ENCODE results near the gene TTLL12. TPM values are rescaled to one million over a fixed set of nuclear protein-coding genes. Genes with fewer than 3 reads are reported as not detected.

The TTLL12 gene
- total RNA-seq, 4 donors from 2014 or later, result 38.5 to 50.4 (median 41.9) TPM

- WGBS, 2 donors, result 85 to 89% methylated on average over 17 to 22 of the region's 22 CpGs
- H3K27ac ChIP-seq, result no peak overlapping the region
Measured at GRCh38 chr22:43209971-43210370, 23.0 kb upstream of the TTLL12 start.

GRCh38 chr22:43209523-43209890 lies 22.6 kb upstream of the TTLL12 start:
- Histone ChIP-seq H3K36me3 (peaks cover 0 to 16% (median 0%) of the 10 kb centered on the region in 3 donors), H3K27me3 (no peaks in the 10 kb centered on the region), H3K27ac (no peak overlapping the region), H3K9me3 (no peaks in the 10 kb centered on the region), H3K4me1 (peaks cover 0 to 10% (median 3%) of the 10 kb centered on the region in 4 donors), H3K4me3 (no peak overlapping the region)
- no peak for TF ChIP-seq CTCF (IDR thresholded peaks at IDR 0.05)
- no peak for TF ChIP-seq EP300 (IDR thresholded peaks at IDR 0.05)
- TF ChIP-seq POLR2A (IDR thresholded peaks at IDR 0.05), result no peak
- WGBS, 2 donors, result 78 to 79% methylated on average over 15 of the region's 15 CpGs
- no peak for DNase-seq (ENCODE audit: low spot score in 2 of 2)

More at GRCh38 chr22:43209971-43210370, 23.0 kb upstream of the TTLL12 start:
- no peak for DNase-seq (ENCODE audit: low spot score in 2 of 2)
- no peak for TF ChIP-seq EP300 (IDR thresholded peaks at IDR 0.05)
- no peaks in the 10 kb centered on the region for H3K9me3 ChIP-seq
- H3K36me3 ChIP-seq, result peaks cover 0 to 16% (median 0%) of the 10 kb centered on the region in 3 donors
- no peaks in the 10 kb centered on the region for H3K27me3 ChIP-seq
- no peak overlapping the region for H3K4me3 ChIP-seq
- H3K4me1 ChIP-seq, result peaks cover 0 to 10% (median 3%) of the 10 kb centered on the region in 4 donors

- 88 to 90% methylated on average over 22 to 24 of the region's 26 CpGs for WGBS, 2 donors
- TF ChIP-seq CTCF (IDR thresholded peaks at IDR 0.05), result no peak
- no peak for TF ChIP-seq POLR2A (IDR thresholded peaks at IDR 0.05)
- TF ChIP-seq EP300 (IDR thresholded peaks at IDR 0.05), result no peak
- Histone ChIP-seq H3K4me3 (no peak overlapping the region), H3K27me3 (no peaks in the 10 kb centered on the region), H3K27ac (no peak overlapping the region), H3K4me1 (peaks cover 0 to 10% (median 3%) of the 10 kb centered on the region in 4 donors), H3K36me3 (peaks cover 0 to 18% (median 0%) of the 10 kb centered on the region in 3 donors), H3K9me3 (no peaks in the 10 kb centered on the region)
- DNase-seq (ENCODE audit: low spot score in 2 of 2), result no peak
Measured at GRCh38 chr22:43208703-43209522, 22.0 kb upstream of the TTLL12 start.

- H3K27me3 ChIP-seq, result no peaks in the 10 kb centered on the region
- no peak overlapping the region for H3K4me3 ChIP-seq
- peaks cover 0 to 2% (median under 1%) of the 10 kb centered on the region in 4 donors for H3K4me1 ChIP-seq
- H3K36me3 ChIP-seq, result peaks cover 0 to 26% (median 0%) of the 10 kb centered on the region in 3 donors
- no peaks in the 10 kb centered on the region for H3K9me3 ChIP-seq
- H3K27ac ChIP-seq, result no peak overlapping the region
- TF ChIP-seq EP300 (IDR thresholded peaks at IDR 0.05), result no peak
- TF ChIP-seq CTCF (IDR thresholded peaks at IDR 0.05), result no peak
- DNase-seq (ENCODE audit: low spot score in 2 of 2), result no peak
- WGBS, 2 donors, result 81 to 88% methylated on average over 15 to 25 of the region's 26 CpGs
Measured at GRCh38 chr22:43207849-43208702, 21.1 kb upstream of the TTLL12 start.

- no peaks in the 10 kb centered on the region for H3K9me3 ChIP-seq
- DNase-seq (ENCODE audit: low spot score in 2 of 2), result no peak
- no peaks in the 10 kb centered on the region for H3K4me1 ChIP-seq
- peaks cover 0 to 26% (median 0%) of the 10 kb centered on the region in 3 donors for H3K36me3 ChIP-seq
- no peaks in the 10 kb centered on the region for H3K27me3 ChIP-seq
- H3K4me3 ChIP-seq, result no peak overlapping the region
- 82 to 87% methylated on average over 13 of the region's 13 CpGs for WGBS, 2 donors
- no peak overlapping the region for H3K27ac ChIP-seq
- TF ChIP-seq EP300 (IDR thresholded peaks at IDR 0.05), result no peak
- TF ChIP-seq POLR2A (IDR thresholded peaks at IDR 0.05), result no peak
- TF ChIP-seq CTCF (IDR thresholded peaks at IDR 0.05), result no peak
Measured at GRCh38 chr22:43207386-43207785, 20.5 kb upstream of the TTLL12 start.

Measured in tibial nerve (tissue), 4 donors.